Effector CD4-positive, alpha-beta T cell (primary cell): Measurements from ENCODE around the gene ITM2B.

Experiments used
- DNase-seq: peaks from one replicate; pipeline ENCODE4 v3.0.0-alpha.2; 2020

Gene ITM2B

DNA sequence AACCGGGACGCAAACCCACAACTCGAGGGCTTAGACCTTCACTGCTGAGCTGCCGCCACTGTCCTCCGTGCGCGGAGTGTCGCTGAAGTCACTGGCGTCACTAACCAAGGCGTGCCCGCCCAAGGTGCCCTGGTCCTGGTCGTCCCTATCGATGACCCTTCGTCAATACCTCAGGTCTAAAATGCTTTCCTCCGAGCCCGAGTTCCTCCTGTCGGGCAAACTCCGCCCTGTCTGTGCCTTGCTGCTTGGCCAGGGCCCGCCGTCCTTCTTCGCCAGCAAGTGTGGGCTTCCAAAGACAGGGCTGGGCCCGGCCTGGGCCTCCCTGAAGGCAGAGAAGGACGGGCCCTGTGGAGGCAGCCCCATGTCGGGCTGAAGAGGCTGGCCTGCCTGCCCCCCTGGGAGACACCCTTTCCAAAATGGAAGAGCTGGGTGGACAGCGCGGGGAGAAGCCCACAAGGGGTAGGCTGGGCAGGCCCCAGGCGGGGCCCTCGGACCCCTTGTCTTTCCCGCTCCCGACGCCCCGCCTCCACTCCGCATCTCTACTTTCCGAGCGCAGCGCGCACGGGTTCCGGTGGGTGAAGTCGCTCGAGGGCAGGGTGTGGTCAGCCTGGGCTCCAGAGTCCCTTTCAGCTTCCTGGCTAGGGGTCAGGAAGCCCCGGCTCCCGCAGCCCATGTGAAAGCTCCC is 84.0 kb downstream of the ITM2B start:
- no peak for DNase-seq

DNA sequence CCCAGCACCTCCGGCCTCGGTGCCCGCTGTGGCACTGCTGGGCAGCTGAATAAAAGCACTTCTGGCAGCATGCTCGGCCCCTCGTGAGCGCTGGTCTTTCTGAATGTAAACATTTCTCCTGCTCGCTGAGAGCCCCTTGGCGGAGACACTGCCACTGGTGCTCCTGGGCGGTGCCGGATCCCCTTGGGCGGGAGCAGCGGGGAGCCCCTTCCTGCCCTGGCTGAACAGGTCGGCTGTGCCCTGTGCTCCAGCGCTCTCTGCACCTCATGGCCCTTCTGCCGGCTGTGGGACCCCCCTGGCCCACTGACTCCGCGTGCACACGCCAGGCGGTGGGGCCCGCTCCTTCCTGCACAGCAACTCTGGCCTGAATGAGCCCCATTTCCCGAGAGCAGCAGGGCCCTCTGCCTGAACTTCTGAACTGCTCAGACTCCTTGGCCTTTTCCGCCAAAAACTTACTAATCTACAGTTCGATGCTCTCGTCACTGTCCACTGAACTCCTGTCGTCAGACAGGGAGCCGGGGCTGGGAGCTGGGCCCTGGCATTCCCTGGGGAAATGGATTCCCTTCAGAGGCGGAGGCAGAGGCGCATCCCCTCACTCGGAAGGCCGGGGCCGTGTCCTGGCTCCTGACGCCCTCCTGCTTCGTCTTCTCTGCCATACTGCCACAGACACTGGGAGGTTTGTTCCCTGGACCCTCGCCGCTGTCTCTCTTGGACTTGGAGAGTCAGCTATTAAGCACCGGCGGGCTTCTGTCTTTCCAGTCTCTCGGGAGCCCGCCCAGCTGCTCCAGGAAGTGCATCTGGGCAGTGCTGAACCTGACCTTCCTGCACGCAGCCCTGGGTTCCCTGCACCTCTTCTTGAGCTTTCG is 84.7 kb downstream of the ITM2B start:
- DNase-seq = no peak

DNA sequence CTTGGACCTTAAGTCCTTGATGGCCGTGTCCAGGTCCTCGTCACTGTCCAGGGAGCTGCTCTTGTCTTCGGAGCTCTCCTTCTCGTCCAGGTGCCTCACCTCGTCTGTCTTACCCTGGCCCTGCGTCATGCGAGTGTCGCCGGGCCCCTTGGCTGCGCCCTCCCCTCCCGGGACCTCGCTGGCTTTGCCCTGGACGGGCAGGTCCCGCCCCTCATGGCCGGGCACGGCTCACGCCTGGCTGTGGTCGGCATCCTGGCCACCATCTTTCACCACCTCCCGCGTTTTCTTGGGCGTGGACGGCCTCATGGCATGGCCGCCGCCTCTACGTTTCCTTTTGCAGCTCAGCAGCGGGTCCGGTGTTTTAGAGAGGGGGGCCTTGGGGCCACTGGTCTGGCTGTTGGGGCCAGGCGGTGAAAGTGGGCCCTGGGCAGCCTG is 85.4 kb downstream of the ITM2B start:
- no peak for DNase-seq

DNA sequence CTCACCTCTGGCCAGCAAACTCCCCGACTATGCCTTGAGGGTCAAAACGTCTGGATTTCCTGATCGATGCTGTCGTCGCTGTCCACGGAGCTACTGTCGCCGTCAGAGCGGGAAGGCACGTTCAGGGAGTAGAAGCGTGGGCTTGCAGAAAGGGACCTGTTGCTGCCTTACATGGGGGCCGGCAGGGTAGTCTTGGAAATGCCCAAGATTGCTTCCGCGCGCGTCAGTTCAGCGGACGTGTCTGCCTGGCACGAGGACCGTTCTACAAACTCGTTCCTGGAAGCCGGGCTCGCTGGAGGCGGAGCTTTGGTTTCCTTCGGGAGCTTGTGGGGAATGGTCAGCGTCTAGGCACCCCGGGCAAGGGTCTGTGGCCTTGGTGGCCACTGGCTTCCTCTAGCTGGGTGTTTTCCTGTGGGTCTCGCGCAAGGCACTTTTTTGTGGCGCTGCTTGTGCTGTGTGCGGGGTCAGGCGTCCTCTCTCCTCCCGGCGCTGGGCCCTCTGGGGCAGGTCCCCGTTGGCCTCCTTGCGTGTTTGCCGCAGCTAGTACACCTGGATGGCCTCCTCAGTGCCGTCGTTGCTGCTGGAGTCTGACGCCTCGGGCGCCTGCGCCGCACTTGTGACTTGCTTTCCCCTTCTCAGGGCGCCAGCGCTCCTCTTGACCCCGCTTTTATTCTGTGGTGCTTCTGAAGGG is 86.0 kb downstream of the ITM2B start:
- DNase-seq = peak; percentile 5
